ENCODE results near the gene SLC51B.

Gene SLC51B

GRCh38 chr15:65100442-65100841 lies 55.3 kb downstream of the SLC51B start:
- no peak for DNase-seq (ENCODE audit: low spot score)

- peak; percentile 59 for DNase-seq (ENCODE audit: low spot score)
Observed at GRCh38 chr15:65101411-65101890, 56.3 kb downstream of the SLC51B start.

- DNase-seq (ENCODE audit: low spot score) = no peak
Observed at GRCh38 chr15:65101891-65102708, 56.9 kb downstream of the SLC51B start.

GRCh38 chr15:65102912-65103311 lies 57.7 kb downstream of the SLC51B start:
- DNase-seq (ENCODE audit: low spot score) = no peak
